ENCODE measurements around the gene BANF2. TPM values are rescaled to one million over a fixed set of nuclear protein-coding genes. Genes with fewer than 3 reads are reported as not detected.

Gene BANF2
- total RNA-seq, 2 donors from 2014 or later = not detected

DNA sequence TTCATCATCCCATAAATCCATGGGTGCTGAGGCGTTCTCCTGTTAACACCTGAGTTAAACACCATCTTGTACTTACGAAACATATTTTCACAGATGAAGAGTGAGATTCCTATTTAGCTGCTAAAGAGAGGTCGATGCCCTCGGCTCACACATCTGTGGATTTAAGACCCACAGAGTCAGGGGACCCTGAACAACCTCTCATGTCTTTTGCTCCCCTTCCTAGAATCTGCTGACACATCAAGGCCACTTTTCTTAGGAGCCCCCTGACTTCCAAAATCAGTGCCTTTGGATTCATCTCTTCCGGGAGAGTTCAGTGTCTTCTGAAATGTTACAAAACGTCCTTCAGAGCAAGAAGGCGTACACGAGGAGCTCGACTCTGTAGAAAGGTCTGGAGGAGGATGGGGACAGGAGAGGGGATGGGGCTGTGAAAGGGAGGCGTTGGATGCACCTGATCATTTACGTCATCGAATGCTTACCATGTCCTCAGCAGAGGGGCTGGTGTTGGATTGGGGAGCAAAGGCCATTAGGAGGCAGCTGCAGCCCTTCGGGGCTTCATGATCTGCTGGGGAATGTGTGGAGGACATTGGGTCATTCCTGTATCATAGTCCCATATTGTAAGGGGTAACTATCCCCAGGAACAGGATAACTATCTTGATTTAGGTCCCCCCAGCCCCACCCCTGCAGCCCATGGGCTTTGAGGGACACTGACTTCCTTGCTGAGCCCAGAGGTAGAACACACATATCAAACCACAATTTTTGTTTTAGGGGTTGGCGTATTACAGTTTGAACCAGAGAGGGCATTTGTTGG is 22.9 kb downstream of the BANF2 start:
- Mint-ChIP-seq H3K9me3 (no peaks in the 10 kb centered on the region), H3K27ac (no peak overlapping the region), H3K4me3 (no peak overlapping the region), H3K36me3 (ENCODE audit: low read depth) (no peaks in the 10 kb centered on the region), H3K4me1 (no peaks in the 10 kb centered on the region), H3K27me3 (peaks cover 13% of the 10 kb centered on the region)
- no peak for ATAC-seq (replicated peaks)

DNA sequence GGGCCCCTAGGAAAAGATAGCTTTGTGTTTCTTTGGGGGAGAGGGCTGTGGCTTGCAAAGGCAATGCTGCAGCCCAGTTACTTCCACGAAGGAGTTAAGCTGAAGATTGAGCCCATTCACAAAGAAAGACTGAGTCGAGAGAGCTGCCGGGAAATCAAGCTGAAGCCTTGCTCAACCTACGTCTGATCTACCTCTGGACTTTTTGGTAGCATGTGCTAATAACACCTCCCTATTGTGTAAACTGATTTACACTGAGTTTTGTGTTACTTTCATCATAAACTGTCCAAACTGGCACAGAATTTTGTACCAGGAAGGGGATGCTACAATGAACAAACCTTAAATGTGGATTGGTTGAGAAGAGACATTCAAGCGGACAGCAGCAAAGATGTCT is 23.5 kb downstream of the BANF2 start:
- Mint-ChIP-seq H3K9me3 (no peaks in the 10 kb centered on the region), H3K4me3 (no peak overlapping the region), H3K27me3 (peaks cover 17% of the 10 kb centered on the region), H3K27ac (no peak overlapping the region), H3K36me3 (ENCODE audit: low read depth) (no peaks in the 10 kb centered on the region), H3K4me1 (no peaks in the 10 kb centered on the region)
- ATAC-seq (replicated peaks) = no peak

DNA sequence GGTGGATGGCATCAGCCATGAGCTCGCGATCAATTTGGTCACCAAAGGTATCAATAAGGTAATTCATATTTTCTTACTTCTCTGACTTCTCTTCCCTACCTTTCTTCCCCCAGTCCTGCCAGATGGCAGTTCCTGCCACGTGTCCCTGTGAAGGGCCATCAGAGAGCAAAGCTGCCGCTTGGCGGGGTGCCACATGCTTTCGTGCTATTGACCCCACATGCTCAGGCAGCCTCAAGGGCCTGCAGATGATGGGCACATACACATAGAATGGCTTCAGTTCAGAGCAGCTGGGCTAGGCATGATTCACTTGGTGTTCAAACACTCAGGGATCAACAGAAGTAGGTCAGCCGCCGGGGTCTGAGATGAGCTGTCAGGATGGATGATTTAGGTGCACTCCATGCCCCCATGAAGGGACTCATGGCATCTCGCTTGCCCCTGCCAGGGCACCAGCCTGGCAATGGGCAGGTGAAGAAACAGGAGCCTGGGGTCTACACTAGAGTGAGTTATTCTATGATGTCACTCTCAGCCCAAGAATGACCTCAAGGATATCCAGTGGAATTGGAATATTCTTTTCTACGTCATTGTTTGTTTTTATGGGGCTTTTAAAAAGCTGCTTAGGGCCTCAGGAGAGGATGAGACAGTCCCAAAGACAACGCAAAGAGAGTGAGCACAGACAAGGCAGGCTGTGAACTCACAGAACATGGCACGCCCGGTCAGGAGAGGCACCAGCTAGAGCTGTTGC is 25.5 kb downstream of the BANF2 start:
- no peaks in the 10 kb centered on the region for H3K4me1 Mint-ChIP-seq
- no peak overlapping the region for H3K27ac Mint-ChIP-seq
- H3K36me3 Mint-ChIP-seq (ENCODE audit: low read depth) = no peaks in the 10 kb centered on the region
- H3K4me3 Mint-ChIP-seq = no peak overlapping the region
- H3K9me3 Mint-ChIP-seq = no peaks in the 10 kb centered on the region
- no peak for ATAC-seq (replicated peaks)
- peaks cover 27% of the 10 kb centered on the region for H3K27me3 Mint-ChIP-seq

DNA sequence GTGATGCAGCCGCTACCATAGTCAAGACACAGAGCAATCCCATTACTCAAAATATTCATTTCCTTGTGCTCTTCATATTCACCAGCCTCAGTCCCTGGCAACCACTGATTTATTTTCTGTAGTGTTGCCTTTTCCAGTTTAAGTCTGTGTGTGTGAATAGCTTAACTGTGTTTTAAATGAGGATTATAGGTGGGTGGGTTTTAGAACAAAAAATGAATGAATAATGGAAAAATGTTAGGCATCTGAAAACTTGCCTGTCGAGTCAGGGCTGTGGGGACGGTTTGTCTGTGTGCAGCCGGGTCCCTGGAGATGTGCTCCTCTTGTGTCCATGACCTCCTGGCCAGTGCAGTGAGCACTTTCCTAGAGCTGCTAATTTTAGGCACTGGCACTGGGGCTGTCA is 27.1 kb downstream of the BANF2 start:
- no peak overlapping the region for H3K4me3 Mint-ChIP-seq
- H3K4me1 Mint-ChIP-seq = no peaks in the 10 kb centered on the region
- H3K36me3 Mint-ChIP-seq (ENCODE audit: low read depth) = no peaks in the 10 kb centered on the region
- H3K27me3 Mint-ChIP-seq = peaks cover 27% of the 10 kb centered on the region
- H3K27ac Mint-ChIP-seq = no peak overlapping the region
- ATAC-seq (replicated peaks) = no peak
- H3K9me3 Mint-ChIP-seq = no peaks in the 10 kb centered on the region

DNA sequence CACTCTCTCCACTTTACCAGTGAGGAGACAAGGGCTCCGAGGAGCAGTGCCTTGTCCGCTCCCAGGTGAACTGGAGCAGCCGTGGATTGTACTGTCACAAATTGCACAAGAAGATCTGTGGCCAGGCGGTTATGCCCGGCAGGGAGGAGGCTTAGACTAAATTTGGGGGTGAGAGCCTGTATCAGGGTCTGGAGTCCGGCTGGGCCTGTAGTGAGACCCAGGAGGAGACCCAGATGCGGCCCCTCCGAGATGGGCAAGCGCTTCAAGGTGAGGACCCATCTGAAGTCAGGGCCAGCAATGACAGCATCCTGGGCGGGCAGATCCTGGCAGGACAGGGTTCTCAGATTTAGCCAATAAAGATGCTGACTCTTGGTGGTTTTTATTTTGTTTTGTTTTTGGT is 27.6 kb downstream of the BANF2 start:
- peaks cover 27% of the 10 kb centered on the region for H3K27me3 Mint-ChIP-seq
- no peaks in the 10 kb centered on the region for H3K36me3 Mint-ChIP-seq (ENCODE audit: low read depth)
- H3K4me3 Mint-ChIP-seq = no peak overlapping the region
- no peak overlapping the region for H3K27ac Mint-ChIP-seq
- ATAC-seq (replicated peaks) = no peak
- H3K9me3 Mint-ChIP-seq = no peaks in the 10 kb centered on the region
- H3K4me1 Mint-ChIP-seq = no peaks in the 10 kb centered on the region

DNA sequence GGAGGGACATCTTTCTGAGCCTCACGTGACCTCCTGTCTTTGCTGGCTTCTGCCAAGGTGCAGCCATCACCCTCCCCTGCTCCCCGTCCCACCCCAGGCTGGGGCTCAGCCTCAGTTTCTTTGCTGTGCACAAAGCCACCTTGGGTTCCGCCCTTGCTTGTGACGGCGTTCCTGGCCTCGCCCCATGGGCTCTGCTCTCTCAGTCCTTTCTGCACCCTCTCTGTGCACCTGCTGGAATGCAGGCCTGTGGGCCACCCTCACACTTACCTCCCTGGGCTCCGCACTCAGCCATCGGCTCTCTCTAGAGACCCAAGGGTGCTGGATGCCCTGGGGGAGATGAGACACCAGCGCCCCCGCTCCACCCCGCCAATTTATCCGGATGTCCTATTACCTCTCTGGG is 28.3 kb downstream of the BANF2 start:
- peaks cover 22% of the 10 kb centered on the region for H3K27me3 Mint-ChIP-seq
- H3K4me1 Mint-ChIP-seq = no peaks in the 10 kb centered on the region
- no peak for ATAC-seq (replicated peaks)

DNA sequence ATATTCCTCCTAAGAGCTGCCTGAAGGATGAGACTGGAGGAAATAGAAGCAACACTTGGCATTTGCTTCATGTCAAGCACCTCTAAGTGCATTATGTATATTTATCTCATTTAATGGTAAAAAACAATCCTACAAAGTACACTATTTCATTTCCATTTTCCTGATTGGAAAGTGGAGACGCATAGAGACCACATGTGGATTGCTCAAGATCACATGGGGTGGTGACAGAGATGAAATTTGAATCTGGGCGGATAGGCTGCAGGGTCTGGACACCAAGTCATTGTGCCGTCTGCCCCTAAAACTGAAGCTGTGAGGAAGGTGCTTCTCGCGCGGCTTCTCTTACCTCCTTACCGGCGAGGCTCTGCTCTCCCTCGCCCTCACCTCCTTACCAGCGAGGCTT is 30.3 kb downstream of the BANF2 start:
- Mint-ChIP-seq H3K9me3 (no peaks in the 10 kb centered on the region), H3K4me3 (no peak overlapping the region), H3K36me3 (ENCODE audit: low read depth) (no peaks in the 10 kb centered on the region), H3K4me1 (no peaks in the 10 kb centered on the region), H3K27me3 (peaks cover 19% of the 10 kb centered on the region), H3K27ac (no peak overlapping the region)
- no peak for ATAC-seq (replicated peaks)

More for the DNA sequence above, 28.3 kb downstream of the BANF2 start:
- H3K9me3 Mint-ChIP-seq = no peaks in the 10 kb centered on the region
- H3K4me3 Mint-ChIP-seq = no peak overlapping the region
- H3K36me3 Mint-ChIP-seq (ENCODE audit: low read depth) = no peaks in the 10 kb centered on the region
- no peak overlapping the region for H3K27ac Mint-ChIP-seq

DNA sequence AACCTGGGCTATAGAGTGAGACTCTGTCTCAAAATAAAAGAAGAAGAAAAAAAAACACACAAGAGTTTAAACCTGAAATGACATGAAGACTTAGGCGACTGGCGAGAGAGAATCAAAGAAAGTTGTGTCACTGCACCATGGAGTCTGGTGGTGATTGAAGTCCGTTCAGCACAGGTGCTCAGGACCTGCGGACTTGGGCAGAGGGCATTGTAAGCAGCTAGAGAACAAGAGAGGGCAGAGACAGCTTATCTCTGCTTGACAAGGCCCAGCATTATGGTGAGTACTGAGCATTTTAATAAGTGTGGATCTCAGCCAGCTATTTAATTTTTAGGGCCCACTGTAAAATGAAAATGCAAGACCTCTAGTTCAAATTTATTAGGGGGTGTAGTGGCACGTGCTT is 31.5 kb downstream of the BANF2 start:
- ATAC-seq (replicated peaks) = no peak
- Mint-ChIP-seq H3K4me1 (no peaks in the 10 kb centered on the region), H3K9me3 (no peaks in the 10 kb centered on the region), H3K27me3 (peaks cover 19% of the 10 kb centered on the region), H3K4me3 (no peak overlapping the region), H3K27ac (no peak overlapping the region), H3K36me3 (ENCODE audit: low read depth) (no peaks in the 10 kb centered on the region)

DNA sequence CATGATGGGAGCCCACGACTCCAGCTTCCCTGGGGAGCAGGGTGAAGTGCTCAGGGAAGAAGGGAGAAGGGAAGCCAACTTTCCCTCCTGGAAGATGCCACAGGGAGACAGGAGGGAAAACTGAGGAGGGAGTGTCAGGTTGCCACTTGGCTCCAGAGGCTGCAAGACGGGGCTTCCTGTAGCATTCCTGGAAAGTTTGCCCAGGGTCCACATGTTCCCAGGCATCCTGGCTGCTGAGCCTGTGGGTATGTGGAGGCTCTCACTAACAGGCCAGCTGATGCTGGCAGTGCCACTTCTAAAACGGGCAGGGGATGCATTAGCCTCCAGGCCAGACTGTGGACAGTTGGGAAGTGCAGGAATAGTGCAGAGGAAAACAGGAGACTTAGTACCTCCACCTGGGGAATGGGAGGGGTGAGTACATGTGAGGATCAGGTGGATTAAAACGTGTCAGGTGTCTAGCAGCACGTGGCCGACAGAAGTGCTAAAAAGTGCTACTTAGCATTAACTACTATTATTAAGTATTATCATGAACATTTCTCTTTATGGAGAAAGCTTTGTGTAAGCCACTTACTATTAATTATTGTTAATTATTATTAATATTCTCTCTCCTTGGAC is 33.2 kb downstream of the BANF2 start:
- H3K4me3 Mint-ChIP-seq = no peak overlapping the region
- H3K27ac Mint-ChIP-seq = no peak overlapping the region
- no peak for ATAC-seq (replicated peaks)
- no peaks in the 10 kb centered on the region for H3K36me3 Mint-ChIP-seq (ENCODE audit: low read depth)
- H3K9me3 Mint-ChIP-seq = no peaks in the 10 kb centered on the region
- H3K27me3 Mint-ChIP-seq = peaks cover 19% of the 10 kb centered on the region
- H3K4me1 Mint-ChIP-seq = no peaks in the 10 kb centered on the region

DNA sequence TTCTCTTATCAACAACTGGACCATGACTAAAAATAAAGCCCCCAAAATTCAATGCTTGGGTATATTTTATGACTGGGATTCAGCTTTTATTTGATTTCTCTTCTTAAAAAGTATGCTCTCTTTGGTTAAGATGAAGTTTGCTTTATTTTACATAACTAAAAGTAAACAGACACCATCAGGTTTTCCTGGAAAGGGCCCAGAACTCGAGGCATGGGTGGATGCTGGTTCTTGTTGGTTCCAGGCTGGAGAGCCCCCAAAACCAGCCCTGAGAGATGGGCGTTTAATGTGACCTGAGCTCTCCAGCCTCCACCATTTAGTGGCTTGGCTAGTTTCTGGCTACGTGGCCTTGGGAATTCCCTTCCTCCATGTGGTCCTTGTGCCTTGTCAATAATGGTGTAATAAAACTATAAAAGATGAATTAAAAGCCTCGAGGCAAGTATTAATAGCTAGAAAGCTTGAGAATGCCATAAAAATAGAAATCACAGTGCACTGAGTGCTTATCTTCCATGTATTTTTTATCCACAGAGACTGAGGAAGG is 34.1 kb downstream of the BANF2 start:
- Mint-ChIP-seq H3K27ac (no peak overlapping the region), H3K4me1 (no peaks in the 10 kb centered on the region), H3K27me3 (peaks cover 15% of the 10 kb centered on the region), H3K36me3 (ENCODE audit: low read depth) (no peaks in the 10 kb centered on the region), H3K9me3 (peaks cover 3% of the 10 kb centered on the region), H3K4me3 (no peak overlapping the region)
- ATAC-seq (replicated peaks) = no peak

DNA sequence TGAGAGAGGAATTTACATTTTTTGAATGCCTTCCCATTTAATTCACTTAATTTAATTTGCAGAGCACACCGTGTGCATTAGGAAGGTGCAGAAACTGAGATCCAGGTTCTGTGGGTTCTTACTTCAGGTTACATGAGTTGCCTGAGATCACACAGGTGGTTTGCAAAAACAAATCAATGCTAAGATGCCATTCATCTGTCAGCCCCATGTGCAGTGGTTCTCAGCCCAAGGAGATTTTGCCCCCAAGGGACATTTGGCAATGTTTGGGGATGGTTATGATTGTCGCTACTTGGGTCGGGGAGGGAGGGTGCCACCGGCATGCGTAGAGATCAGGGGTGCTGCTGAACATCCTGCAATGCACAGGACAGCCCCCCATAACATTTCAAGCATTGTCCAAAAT is 34.6 kb downstream of the BANF2 start:
- Mint-ChIP-seq H3K27me3 (peaks cover 15% of the 10 kb centered on the region), H3K4me1 (no peaks in the 10 kb centered on the region), H3K36me3 (ENCODE audit: low read depth) (no peaks in the 10 kb centered on the region), H3K9me3 (peaks cover 3% of the 10 kb centered on the region), H3K4me3 (no peak overlapping the region), H3K27ac (no peak overlapping the region)
- no peak for ATAC-seq (replicated peaks)

DNA sequence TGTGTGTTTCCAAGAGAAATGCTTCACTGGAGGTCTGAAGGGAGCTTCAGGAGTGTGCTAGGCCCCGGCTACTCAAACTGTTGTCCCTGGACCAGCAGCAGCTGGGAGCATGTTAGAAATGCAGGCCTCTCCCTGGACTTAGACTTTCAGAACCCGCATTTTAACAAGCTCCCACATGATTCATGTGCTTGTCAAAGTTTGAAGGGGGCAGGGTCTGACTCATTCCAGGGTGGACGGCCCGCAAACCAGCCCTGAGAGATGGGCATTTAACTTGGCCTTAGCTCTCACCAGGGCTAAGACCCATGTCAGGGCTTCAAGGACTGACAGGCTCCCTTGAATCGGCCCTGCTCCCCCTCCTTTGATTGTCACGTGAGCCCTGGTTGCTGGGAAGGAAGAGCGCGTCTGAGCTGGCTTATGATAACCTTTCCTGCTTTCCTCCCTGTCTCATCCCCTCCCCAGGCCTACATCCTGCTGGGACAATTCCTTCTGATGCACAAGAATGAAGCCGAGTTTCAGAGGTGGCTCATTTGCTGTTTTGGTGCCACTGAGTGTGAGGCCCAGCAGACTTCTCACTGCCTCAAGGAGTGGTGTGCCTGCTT is 35.5 kb downstream of the BANF2 start:
- no peak for ATAC-seq (replicated peaks)
- Mint-ChIP-seq H3K4me1 (no peaks in the 10 kb centered on the region), H3K36me3 (ENCODE audit: low read depth) (no peaks in the 10 kb centered on the region), H3K27ac (no peak overlapping the region), H3K9me3 (peaks cover 3% of the 10 kb centered on the region), H3K27me3 (peaks cover 13% of the 10 kb centered on the region), H3K4me3 (no peak overlapping the region)

DNA sequence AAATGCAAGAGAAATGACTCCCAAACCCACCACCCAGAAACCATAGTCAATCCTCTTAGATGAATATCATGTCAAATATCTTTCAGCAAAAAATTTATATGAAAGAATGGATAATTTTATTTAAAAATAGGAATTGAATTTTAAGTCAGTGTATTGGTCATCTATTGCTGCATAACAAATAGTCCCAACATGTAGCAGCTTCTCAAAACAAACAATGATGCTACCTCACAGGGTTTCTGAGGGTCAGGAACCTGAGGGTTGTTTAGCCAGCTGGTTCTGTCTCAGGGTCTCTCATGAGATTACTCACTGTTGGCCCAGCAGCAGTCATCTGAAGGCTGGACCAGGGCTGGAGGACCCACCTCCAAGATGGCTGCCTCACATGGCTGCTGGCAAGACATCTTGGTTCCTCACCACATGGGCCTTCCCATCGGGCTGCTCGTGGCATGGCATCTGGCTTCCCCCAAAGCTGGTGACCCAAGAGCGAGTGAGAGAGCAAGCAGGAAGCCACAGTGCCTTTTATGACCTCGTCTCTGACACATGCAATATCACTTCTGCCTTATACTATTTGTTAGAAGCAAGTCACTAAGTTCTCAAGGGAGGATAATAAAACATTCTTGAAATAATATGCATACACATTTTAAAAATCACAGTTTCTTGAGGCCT is 36.3 kb downstream of the BANF2 start:
- peaks cover 3% of the 10 kb centered on the region for H3K9me3 Mint-ChIP-seq
- no peaks in the 10 kb centered on the region for H3K36me3 Mint-ChIP-seq (ENCODE audit: low read depth)
- peaks cover 9% of the 10 kb centered on the region for H3K27me3 Mint-ChIP-seq
- no peak for ATAC-seq (replicated peaks)
- no peak overlapping the region for H3K4me3 Mint-ChIP-seq
- no peaks in the 10 kb centered on the region for H3K4me1 Mint-ChIP-seq
- H3K27ac Mint-ChIP-seq = no peak overlapping the region

DNA sequence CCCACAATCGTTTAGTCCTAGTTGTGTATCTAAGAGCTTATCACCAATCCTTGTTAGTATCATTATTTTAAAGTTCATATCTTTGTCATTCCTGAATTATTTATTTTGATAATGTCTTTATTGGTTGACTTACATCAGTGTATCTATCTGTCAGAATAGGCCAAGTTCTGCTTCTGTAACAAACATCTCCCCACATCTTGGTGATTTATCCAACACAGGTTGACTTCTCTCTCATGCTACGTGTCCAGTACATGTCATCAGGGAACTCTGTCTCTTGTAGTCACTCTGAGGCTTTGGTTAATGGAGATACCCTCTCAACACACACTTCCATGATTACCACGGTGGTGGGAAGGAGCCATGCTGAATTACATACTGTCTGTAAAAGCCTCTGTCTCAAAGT is 38.4 kb downstream of the BANF2 start:
- Mint-ChIP-seq H3K4me3 (no peak overlapping the region), H3K9me3 (peaks cover 3% of the 10 kb centered on the region), H3K4me1 (no peaks in the 10 kb centered on the region), H3K36me3 (ENCODE audit: low read depth) (no peaks in the 10 kb centered on the region), H3K27ac (no peak overlapping the region), H3K27me3 (peaks cover 7% of the 10 kb centered on the region)
- no peak for ATAC-seq (replicated peaks)
